HEK293 (cell line): Measurements from ENCODE around the gene HEXIM1.
A peak's percentile ranks its signal among the peaks of the same experiment; 100 is the strongest.

Source experiments
- KLF10 ChIP-seq: fragments of 450-650 bp; IDR thresholded peaks from 2 replicates; pipeline ENCODE4 v1.5.1; 2018; ENCODE audit warnings: missing biosample characterization, mild to moderate bottlenecking, missing genetic modification characterization
- KLF7 ChIP-seq: fragments of 450-650 bp; formaldehyde crosslinking; IDR thresholded peaks from 2 replicates; pipeline ENCODE4 v1.5.1; 2016; ENCODE audit warnings: missing biosample characterization, missing genetic modification characterization, borderline replicate concordance
- OSR2 ChIP-seq: fragments of 450-650 bp; formaldehyde crosslinking; IDR thresholded peaks from 2 replicates; pipeline ENCODE4 v1.5.1; 2016; ENCODE audit warnings: missing biosample characterization, missing genetic modification characterization
- SALL2 ChIP-seq: fragments of 450-650 bp; formaldehyde crosslinking; IDR thresholded peaks from 2 replicates; pipeline ENCODE4 v1.5.0; 2017; ENCODE audit warnings: missing biosample characterization, mild to moderate bottlenecking, missing genetic modification characterization, borderline replicate concordance
- SP3 ChIP-seq: fragments of 450-650 bp; formaldehyde crosslinking; IDR thresholded peaks from 2 replicates; pipeline ENCODE4 v1.5.1; 2016; ENCODE audit warnings: missing biosample characterization, missing genetic modification characterization
- ZBTB21 ChIP-seq: fragments of 450-650 bp; formaldehyde crosslinking; IDR thresholded peaks from 2 replicates; pipeline ENCODE4 v1.5.1; 2017; ENCODE audit warnings: missing biosample characterization, missing genetic modification characterization
- ZBTB48 ChIP-seq: fragments of 450-650 bp; formaldehyde crosslinking; IDR thresholded peaks from 2 replicates; pipeline ENCODE4 v1.5.1; 2016; ENCODE audit warnings: missing biosample characterization, missing genetic modification characterization
- ZFP69B ChIP-seq: fragments of 450-650 bp; formaldehyde crosslinking; IDR thresholded peaks from 2 replicates; pipeline ENCODE4 v1.5.1; 2016; ENCODE audit warnings: missing biosample characterization, missing genetic modification characterization
- ZNF112 ChIP-seq: fragments of 450-650 bp; formaldehyde crosslinking; IDR thresholded peaks from 2 replicates; pipeline ENCODE4 v1.5.0; 2017; ENCODE audit warnings: missing biosample characterization, missing genetic modification characterization
- ZNF133 ChIP-seq: fragments of 450-650 bp; formaldehyde crosslinking; IDR thresholded peaks from 2 replicates; pipeline ENCODE4 v1.5.1; 2016; ENCODE audit warnings: missing biosample characterization, missing genetic modification characterization
- ZNF140 ChIP-seq: fragments of 450-650 bp; formaldehyde crosslinking; IDR thresholded peaks from 2 replicates; pipeline ENCODE4 v1.5.1; 2016; ENCODE audit warnings: missing biosample characterization, missing genetic modification characterization
- ZNF157 ChIP-seq: fragments of 450-650 bp; formaldehyde crosslinking; IDR thresholded peaks from 2 replicates; pipeline ENCODE4 v1.5.1; 2016; ENCODE audit warnings: missing biosample characterization, missing genetic modification characterization
- ZNF169 ChIP-seq: fragments of 450-650 bp; formaldehyde crosslinking; IDR thresholded peaks from 2 replicates; pipeline ENCODE4 v1.5.1; 2016; ENCODE audit warnings: missing biosample characterization, missing genetic modification characterization
- ZNF19 ChIP-seq: fragments of 450-650 bp; formaldehyde crosslinking; IDR thresholded peaks from 2 replicates; pipeline ENCODE4; 2016; ENCODE audit warnings: missing biosample characterization, missing genetic modification characterization, low read depth
- ZNF2 ChIP-seq: fragments of 450-650 bp; formaldehyde crosslinking; IDR thresholded peaks from 2 replicates; pipeline ENCODE4 v1.5.1; 2016; ENCODE audit warnings: missing biosample characterization, missing genetic modification characterization
- ZNF350 ChIP-seq: fragments of 450-650 bp; formaldehyde crosslinking; IDR thresholded peaks from 2 replicates; pipeline ENCODE4 v1.5.0; 2017; ENCODE audit warnings: missing biosample characterization, mild to moderate bottlenecking, missing genetic modification characterization
- ZNF366 ChIP-seq: fragments of 450-650 bp; formaldehyde crosslinking; conservative IDR thresholded peaks from 2 replicates; pipeline ENCODE4 v1.5.1; 2016; ENCODE audit warnings: missing biosample characterization, missing genetic modification characterization
- ZNF423 ChIP-seq: fragments of 450-650 bp; formaldehyde crosslinking; IDR thresholded peaks from 2 replicates; pipeline ENCODE4 v1.5.1; 2016; ENCODE audit warnings: missing biosample characterization, missing genetic modification characterization
- ZNF48 ChIP-seq: fragments of 450-650 bp; formaldehyde crosslinking; IDR thresholded peaks from 2 replicates; pipeline ENCODE4 v1.5.1; 2016; ENCODE audit warnings: missing biosample characterization, missing genetic modification characterization
- ZNF529 ChIP-seq: fragments of 450-650 bp; formaldehyde crosslinking; IDR thresholded peaks from 2 replicates; pipeline ENCODE4 v1.5.1; 2017; ENCODE audit warnings: missing genetic modification characterization, missing biosample characterization; ENCODE audit not compliant: insufficient replicate concordance
- ZNF560 ChIP-seq: fragments of 450-650 bp; formaldehyde crosslinking; IDR thresholded peaks from 2 replicates; pipeline ENCODE4 v1.5.1; 2017; ENCODE audit warnings: missing biosample characterization, missing genetic modification characterization, borderline replicate concordance
- ZNF623 ChIP-seq: fragments of 450-650 bp; formaldehyde crosslinking; IDR thresholded peaks from 2 replicates; pipeline ENCODE4 v1.5.1; 2016; ENCODE audit warnings: missing biosample characterization, missing genetic modification characterization
- ZNF660 ChIP-seq: fragments of 450-650 bp; IDR thresholded peaks from 2 replicates; pipeline ENCODE4 v1.5.1; 2018; ENCODE audit warnings: missing biosample characterization, mild to moderate bottlenecking, missing genetic modification characterization
- ZSCAN16 ChIP-seq: fragments of 450-650 bp; formaldehyde crosslinking; IDR thresholded peaks from 2 replicates; pipeline ENCODE4 v1.5.1; 2016; ENCODE audit warnings: missing biosample characterization, missing genetic modification characterization
- ZSCAN23 ChIP-seq: fragments of 450-650 bp; formaldehyde crosslinking; IDR thresholded peaks from 2 replicates; pipeline ENCODE4 v1.5.1; 2016; ENCODE audit warnings: missing biosample characterization, missing genetic modification characterization
- TF ChIP-seq, protein P1 (sequence below): fragments of 450-650 bp; formaldehyde crosslinking; IDR thresholded peaks from 2 replicates; pipeline ENCODE4 v1.5.1; 2016; ENCODE audit warnings: missing biosample characterization, missing genetic modification characterization
- TF ChIP-seq, protein P2 (sequence below): fragments of 450-650 bp; formaldehyde crosslinking; IDR thresholded peaks from 2 replicates; pipeline ENCODE4 v1.5.1; 2016; ENCODE audit warnings: missing biosample characterization, missing genetic modification characterization
- TF ChIP-seq, protein P3 (sequence below): fragments of 450-650 bp; formaldehyde crosslinking; conservative IDR thresholded peaks from 2 replicates; pipeline ENCODE4 v1.5.1; 2016; ENCODE audit warnings: low read depth, missing biosample characterization, missing genetic modification characterization
- TF ChIP-seq, protein P4 (sequence below): fragments of 450-650 bp; formaldehyde crosslinking; IDR thresholded peaks from 2 replicates; pipeline ENCODE4 v1.5.1; 2016; ENCODE audit warnings: missing biosample characterization, missing genetic modification characterization

The HEXIM1 gene

DNA sequence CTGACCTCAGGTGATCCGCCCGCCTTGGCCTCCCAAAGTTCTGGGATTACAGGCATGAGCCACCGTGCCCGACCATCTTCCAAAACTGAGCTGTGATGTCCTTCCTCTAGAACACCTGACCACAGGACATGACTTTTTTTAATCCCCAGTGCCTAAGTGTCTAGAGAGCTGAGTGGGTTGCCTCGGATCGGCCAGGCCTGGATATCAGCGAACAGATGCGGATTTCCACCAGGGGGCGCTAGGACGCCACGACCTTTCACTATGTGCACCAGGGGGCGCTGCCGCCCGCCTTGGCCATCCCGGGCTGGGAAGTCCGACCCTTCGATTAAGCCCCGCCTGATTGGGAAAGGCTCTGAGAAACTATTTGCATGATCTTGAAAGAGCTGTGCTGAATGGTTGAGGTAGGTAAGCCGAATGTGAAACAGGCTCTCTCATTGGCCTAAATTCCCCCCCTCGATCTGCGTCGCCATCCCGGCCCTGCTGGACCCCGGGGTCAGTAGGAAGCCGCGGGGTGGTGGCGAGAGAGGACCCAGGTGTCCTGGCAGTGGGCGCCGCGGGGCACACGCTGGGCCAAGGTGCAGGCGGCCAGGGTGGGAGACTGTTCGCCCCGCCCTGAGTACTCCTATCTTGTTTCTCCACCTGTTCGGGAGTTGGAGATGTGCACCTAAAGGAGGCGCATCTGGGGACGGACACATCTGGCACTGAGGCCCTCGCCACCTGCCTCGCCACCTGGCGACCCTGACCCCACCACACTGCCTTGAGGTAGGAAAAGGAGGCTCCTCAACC, 12.9 kb upstream of the HEXIM1 start, which contains the start of gene ACBD4 (continued):
- no peak for TF ChIP-seq ZNF366 (tag by site-specific recombination)
- TF ChIP-seq ZNF48: no peak
- TF ChIP-seq, protein P1, sequence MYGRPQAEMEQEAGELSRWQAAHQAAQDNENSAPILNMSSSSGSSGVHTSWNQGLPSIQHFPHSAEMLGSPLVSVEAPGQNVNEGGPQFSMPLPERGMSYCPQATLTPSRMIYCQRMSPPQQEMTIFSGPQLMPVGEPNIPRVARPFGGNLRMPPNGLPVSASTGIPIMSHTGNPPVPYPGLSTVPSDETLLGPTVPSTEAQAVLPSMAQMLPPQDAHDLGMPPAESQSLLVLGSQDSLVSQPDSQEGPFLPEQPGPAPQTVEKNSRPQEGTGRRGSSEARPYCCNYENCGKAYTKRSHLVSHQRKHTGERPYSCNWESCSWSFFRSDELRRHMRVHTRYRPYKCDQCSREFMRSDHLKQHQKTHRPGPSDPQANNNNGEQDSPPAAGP (tag by site-specific recombination): peak; percentile 78; the same call in 1 of the 2 replicates
- no peak for TF ChIP-seq KLF7 (tag by site-specific recombination)
- TF ChIP-seq OSR2: no peak
- TF ChIP-seq ZFP69B (tag by site-specific recombination): peak; percentile 55; the same call in 1 of the 2 replicates
- peak; percentile 95 for TF ChIP-seq ZNF660 (tag by site-specific recombination)
- no peak for TF ChIP-seq SALL2 (tag by site-specific recombination)
- no peak for TF ChIP-seq ZNF140 (tag by site-specific recombination)
- TF ChIP-seq, protein P2, sequence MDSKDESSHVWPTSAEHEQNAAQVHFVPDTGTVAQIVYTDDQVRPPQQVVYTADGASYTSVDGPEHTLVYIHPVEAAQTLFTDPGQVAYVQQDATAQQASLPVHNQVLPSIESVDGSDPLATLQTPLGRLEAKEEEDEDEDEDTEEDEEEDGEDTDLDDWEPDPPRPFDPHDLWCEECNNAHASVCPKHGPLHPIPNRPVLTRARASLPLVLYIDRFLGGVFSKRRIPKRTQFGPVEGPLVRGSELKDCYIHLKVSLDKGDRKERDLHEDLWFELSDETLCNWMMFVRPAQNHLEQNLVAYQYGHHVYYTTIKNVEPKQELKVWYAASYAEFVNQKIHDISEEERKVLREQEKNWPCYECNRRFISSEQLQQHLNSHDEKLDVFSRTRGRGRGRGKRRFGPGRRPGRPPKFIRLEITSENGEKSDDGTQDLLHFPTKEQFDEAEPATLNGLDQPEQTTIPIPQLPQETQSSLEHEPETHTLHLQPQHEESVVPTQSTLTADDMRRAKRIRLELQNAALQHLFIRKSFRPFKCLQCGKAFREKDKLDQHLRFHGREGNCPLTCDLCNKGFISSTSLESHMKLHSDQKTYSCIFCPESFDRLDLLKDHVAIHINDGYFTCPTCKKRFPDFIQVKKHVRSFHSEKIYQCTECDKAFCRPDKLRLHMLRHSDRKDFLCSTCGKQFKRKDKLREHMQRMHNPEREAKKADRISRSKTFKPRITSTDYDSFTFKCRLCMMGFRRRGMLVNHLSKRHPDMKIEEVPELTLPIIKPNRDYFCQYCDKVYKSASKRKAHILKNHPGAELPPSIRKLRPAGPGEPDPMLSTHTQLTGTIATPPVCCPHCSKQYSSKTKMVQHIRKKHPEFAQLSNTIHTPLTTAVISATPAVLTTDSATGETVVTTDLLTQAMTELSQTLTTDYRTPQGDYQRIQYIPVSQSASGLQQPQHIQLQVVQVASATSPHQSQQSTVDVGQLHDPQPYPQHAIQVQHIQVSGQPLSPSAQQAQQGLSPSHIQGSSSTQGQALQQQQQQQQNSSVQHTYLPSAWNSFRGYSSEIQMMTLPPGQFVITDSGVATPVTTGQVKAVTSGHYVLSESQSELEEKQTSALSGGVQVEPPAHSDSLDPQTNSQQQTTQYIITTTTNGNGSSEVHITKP (tag by site-specific recombination): peak; percentile 72
- no peak for TF ChIP-seq ZNF112
- no peak for TF ChIP-seq ZNF157 (tag by site-specific recombination)
- TF ChIP-seq, protein P3, sequence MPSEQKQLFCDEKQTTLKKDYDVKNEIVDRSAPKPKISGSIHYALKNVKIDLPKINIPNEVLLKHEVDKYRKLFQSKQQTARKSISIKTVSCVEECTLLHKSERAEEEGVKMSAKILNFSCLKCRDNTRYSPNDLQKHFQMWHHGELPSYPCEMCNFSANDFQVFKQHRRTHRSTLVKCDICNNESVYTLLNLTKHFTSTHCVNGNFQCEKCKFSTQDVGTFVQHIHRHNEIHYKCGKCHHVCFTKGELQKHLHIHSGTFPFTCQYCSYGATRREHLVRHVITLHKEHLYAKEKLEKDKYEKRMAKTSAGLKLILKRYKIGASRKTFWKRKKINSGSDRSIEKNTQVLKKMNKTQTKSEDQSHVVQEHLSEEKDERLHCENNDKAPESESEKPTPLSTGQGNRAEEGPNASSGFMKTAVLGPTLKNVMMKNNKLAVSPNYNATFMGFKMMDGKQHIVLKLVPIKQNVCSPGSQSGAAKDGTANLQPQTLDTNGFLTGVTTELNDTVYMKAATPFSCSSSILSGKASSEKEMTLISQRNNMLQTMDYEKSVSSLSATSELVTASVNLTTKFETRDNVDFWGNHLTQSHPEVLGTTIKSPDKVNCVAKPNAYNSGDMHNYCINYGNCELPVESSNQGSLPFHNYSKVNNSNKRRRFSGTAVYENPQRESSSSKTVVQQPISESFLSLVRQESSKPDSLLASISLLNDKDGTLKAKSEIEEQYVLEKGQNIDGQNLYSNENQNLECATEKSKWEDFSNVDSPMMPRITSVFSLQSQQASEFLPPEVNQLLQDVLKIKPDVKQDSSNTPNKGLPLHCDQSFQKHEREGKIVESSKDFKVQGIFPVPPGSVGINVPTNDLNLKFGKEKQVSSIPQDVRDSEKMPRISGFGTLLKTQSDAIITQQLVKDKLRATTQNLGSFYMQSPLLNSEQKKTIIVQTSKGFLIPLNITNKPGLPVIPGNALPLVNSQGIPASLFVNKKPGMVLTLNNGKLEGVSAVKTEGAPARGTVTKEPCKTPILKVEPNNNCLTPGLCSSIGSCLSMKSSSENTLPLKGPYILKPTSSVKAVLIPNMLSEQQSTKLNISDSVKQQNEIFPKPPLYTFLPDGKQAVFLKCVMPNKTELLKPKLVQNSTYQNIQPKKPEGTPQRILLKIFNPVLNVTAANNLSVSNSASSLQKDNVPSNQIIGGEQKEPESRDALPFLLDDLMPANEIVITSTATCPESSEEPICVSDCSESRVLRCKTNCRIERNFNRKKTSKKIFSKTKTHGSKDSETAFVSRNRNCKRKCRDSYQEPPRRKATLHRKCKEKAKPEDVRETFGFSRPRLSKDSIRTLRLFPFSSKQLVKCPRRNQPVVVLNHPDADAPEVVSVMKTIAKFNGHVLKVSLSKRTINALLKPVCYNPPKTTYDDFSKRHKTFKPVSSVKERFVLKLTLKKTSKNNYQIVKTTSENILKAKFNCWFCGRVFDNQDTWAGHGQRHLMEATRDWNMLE (tag by site-specific recombination): no peak
- TF ChIP-seq ZNF529 (tag by site-specific recombination): no peak
- TF ChIP-seq KLF10 (tag by site-specific recombination): peak; percentile 64; the same call in 1 of the 2 replicates
- TF ChIP-seq, protein P4, sequence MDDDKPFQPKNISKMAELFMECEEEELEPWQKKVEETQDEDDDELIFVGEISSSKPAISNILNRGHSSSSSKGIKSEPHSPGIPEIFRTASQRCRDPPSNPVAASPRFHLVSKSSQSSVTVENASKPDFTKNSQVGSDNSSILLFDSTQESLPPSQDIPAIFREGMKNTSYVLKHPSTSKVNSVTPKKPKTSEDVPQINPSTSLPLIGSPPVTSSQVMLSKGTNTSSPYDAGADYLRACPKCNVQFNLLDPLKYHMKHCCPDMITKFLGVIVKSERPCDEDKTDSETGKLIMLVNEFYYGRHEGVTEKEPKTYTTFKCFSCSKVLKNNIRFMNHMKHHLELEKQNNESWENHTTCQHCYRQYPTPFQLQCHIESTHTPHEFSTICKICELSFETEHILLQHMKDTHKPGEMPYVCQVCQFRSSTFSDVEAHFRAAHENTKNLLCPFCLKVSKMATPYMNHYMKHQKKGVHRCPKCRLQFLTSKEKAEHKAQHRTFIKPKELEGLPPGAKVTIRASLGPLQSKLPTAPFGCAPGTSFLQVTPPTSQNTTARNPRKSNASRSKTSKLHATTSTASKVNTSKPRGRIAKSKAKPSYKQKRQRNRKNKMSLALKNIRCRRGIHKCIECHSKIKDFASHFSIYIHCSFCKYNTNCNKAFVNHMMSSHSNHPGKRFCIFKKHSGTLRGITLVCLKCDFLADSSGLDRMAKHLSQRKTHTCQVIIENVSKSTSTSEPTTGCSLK (tag by site-specific recombination): no peak
- peak; percentile 95 for TF ChIP-seq ZNF2 (tag by site-specific recombination)
- no peak for TF ChIP-seq ZNF169 (tag by site-specific recombination)
- TF ChIP-seq ZNF350 (tag by site-specific recombination): no peak
- TF ChIP-seq SP3: peak; percentile 74
- peak; percentile 31; the same call in 1 of the 2 replicates for TF ChIP-seq ZBTB21 (tag by site-specific recombination)
- no peak for TF ChIP-seq ZNF19
- TF ChIP-seq ZSCAN23 (tag by site-specific recombination): no peak
- no peak for TF ChIP-seq ZNF623 (tag by site-specific recombination)
- TF ChIP-seq ZNF560: no peak
- peak; percentile 81 for TF ChIP-seq ZNF423 (tag by site-specific recombination)
- no peak for TF ChIP-seq ZNF133 (tag by site-specific recombination)
- TF ChIP-seq ZBTB48 (tag by site-specific recombination): no peak
- TF ChIP-seq ZSCAN16 (tag by site-specific recombination): no peak
